H7 (cell line): ENCODE data around the gene RXRG. TPM values are rescaled to one million over a fixed set of nuclear protein-coding genes. Genes with fewer than 3 reads are reported as not detected.

Experiments
- DNase-seq: peaks from one replicate; pipeline ENCODE4 v3.0.0; 2012
- H3K27me3 ChIP-seq: 2 replicates; pipeline ENCODE4 v1.6.0; 2011; ENCODE audit warnings: mild to moderate bottlenecking, low read length; ENCODE audit not compliant: control insufficient read depth, insufficient read depth
- H3K36me3 ChIP-seq: replicated peaks from 2 replicates; pipeline ENCODE4 v1.5.1; 2011; ENCODE audit warnings: low read length; ENCODE audit not compliant: control insufficient read depth, insufficient read depth
- H3K4me3 ChIP-seq: 2 replicates; pipeline ENCODE4 v1.5.1; 2011; ENCODE audit warnings: low read depth, mild to moderate bottlenecking, control low read depth, low read length, moderate library complexity; ENCODE audit not compliant: insufficient read depth
- total RNA-seq: library from RNA; depleted of rRNA; stranded (reverse); fragments of >200 nt; shearing (Covaris generic); gene quantifications from 2 replicates; pipeline ENCODE4 v1.2.3, GENCODE V29; 2014; rRNA removed

Gene RXRG
- total RNA-seq, 1 experiment from 2014 or later, result 4.1 TPM

DNA sequence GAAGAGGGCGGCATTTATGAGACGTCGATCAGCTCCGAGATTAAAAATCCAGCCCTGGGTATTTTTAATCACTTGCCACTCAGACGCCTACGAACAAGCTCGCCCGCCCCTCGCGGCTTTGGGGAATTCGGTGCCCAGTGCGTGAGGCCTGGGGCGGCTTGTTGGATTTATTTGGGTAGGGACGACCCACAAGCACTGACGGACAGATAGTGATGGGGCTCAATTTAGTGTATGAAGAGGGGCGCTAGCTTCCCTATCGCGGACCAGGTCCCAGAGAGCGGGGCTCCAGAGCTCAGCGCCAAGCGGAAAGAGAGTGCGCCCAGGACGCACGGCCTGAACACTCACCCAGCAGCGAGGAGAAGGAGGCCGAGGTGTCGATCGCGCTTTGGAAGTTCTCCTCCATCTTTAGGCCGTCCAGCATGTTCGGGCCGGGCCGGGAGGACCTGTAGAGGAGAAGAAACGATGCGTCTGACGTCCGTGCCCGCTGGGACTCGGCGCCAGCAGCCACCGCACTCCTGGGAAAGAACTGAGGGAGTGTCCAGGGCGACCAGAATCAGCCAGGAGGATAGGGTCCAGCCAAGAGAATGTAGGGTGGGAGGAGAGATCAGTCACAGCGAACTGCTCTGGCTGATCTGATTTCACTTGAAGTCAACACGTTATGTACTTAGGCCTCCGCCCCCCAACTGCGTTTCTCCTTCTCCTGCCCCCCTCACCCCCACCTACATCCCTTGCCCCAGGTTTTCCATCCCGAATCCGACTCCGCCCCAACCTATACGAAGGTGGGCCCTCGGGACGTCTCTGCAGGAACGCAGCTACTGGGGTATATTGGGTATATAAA lies 89.6 kb downstream of the RXRG start:
- Histone ChIP-seq H3K27me3 (peaks cover 91% of the 10 kb centered on the region), H3K36me3 (no peaks in the 10 kb centered on the region), H3K4me3 (peak overlapping the region; percentile 47)
- peak; percentile 75 for DNase-seq

GRCh38 chr1:165354739-165355138 lies 90.2 kb downstream of the RXRG start:
- peaks cover 86% of the 10 kb centered on the region for H3K27me3 ChIP-seq
- H3K36me3 ChIP-seq, result no peaks in the 10 kb centered on the region
- peak; percentile 57 for DNase-seq
- peak overlapping the region; percentile 47 for H3K4me3 ChIP-seq

- Histone ChIP-seq H3K27me3 (peaks cover 84% of the 10 kb centered on the region), H3K36me3 (no peaks in the 10 kb centered on the region), H3K4me3 (peak overlapping the region; percentile 47)
- DNase-seq, result peak; percentile 59
Observed at GRCh38 chr1:165353731-165354671, 90.9 kb downstream of the RXRG start.

GRCh38 chr1:165352442-165353293 lies 92.3 kb downstream of the RXRG start:
- DNase-seq, result peak; percentile 61
- no peaks in the 10 kb centered on the region for H3K36me3 ChIP-seq
- peaks cover 73% of the 10 kb centered on the region for H3K27me3 ChIP-seq
- peak overlapping the region; percentile 38 for H3K4me3 ChIP-seq

DNA sequence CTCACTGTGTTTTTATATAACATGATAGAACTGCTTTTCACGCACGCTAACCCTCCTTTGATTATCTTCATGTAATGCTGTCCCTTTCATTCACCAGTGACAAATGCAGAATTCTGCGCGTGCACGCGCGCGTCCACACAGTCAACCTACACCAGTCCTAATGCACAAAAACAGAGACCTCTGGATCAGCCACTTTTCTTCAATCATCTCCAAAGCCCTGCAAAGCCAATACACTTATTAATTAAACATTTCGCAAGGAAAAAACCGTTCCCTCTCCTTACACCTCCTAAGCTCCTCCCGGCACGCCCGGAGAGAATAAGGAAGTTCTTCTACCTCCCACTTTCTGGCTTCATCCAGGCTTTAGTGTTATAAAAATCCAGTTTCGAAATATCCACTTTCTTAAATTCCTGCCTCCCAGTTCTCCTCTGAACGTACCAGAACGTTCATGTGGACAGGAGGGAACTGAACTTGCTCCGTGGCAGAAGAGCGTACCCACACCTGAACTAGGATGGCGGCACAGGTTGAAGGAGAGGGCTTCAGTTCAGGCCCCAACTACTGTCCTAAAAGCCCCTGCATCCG lies 93.0 kb downstream of the RXRG start:
- no peak for DNase-seq
- Histone ChIP-seq H3K4me3 (peak overlapping the region; percentile 38), H3K27me3 (peaks cover 65% of the 10 kb centered on the region), H3K36me3 (no peaks in the 10 kb centered on the region)

Other genes starting within 250 kb of the RXRG start
- gene LMX1A, start 88.4 kb downstream of the RXRG start, total RNA-seq, result 0.59 and 1.5 TPM in 2 replicates
- not detected in 2 replicates for gene LRRC52, start 98.9 kb upstream of the RXRG start, total RNA-seq
- 235 and 280 TPM in 2 replicates for gene MGST3, start 186.1 kb upstream of the RXRG start, total RNA-seq